Activated CD4-positive, alpha-beta T cell treated with anti-CD3 and anti-CD28 coated beads, Interleukin-2, amount 50 U/mL, for 48 hours (primary cell): ENCODE measurements around the gene GALNT18.

Source experiments
- DNase-seq, 2 experiments: peaks; one replicate each; pipeline ENCODE4 v3.0.0-alpha.2; 2020

GALNT18 gene

GRCh38 chr11:11622772-11623171 is 967 bp upstream of the GALNT18 start:
- no peak for DNase-seq

GRCh38 chr11:11622340-11622706 is 518 bp upstream of the GALNT18 start:
- no peak for DNase-seq

GRCh38 chr11:11620921-11621572 is 758 bp downstream of the GALNT18 start:
- DNase-seq, result peak; percentile 29 to 38

GRCh38 chr11:11620173-11620920 is 1.5 kb downstream of the GALNT18 start:
- peak; percentile 11 to 18 for DNase-seq

GRCh38 chr11:11618973-11619435 is 2.8 kb downstream of the GALNT18 start:
- DNase-seq, result no peak

- no peak for DNase-seq
Measured at GRCh38 chr11:11615086-11615485, 6.7 kb downstream of the GALNT18 start.

GRCh38 chr11:11612439-11612838 is 9.4 kb downstream of the GALNT18 start:
- DNase-seq, result no peak

GRCh38 chr11:11611381-11611780 is 10.4 kb downstream of the GALNT18 start:
- no peak for DNase-seq

GRCh38 chr11:11608783-11609232 is 13.0 kb downstream of the GALNT18 start:
- DNase-seq, result no peak

- no peak for DNase-seq
Measured at GRCh38 chr11:11607772-11608171, 14.0 kb downstream of the GALNT18 start.

GRCh38 chr11:11605821-11606450 is 15.9 kb downstream of the GALNT18 start:
- no peak for DNase-seq

- DNase-seq, result no peak
Measured at GRCh38 chr11:11605181-11605580, 16.6 kb downstream of the GALNT18 start.

GRCh38 chr11:11604370-11604990 is 17.3 kb downstream of the GALNT18 start:
- DNase-seq, result no peak

GRCh38 chr11:11602011-11602410 is 19.8 kb downstream of the GALNT18 start:
- DNase-seq, result no peak

GRCh38 chr11:11600288-11600687 is 21.5 kb downstream of the GALNT18 start:
- no peak for DNase-seq

- no peak for DNase-seq
Measured at GRCh38 chr11:11598243-11598642, 23.6 kb downstream of the GALNT18 start.

- DNase-seq, result no peak
Measured at GRCh38 chr11:11594162-11594561, 27.6 kb downstream of the GALNT18 start.

GRCh38 chr11:11592146-11592684 is 29.6 kb downstream of the GALNT18 start:
- no peak for DNase-seq

- no peak for DNase-seq
Measured at GRCh38 chr11:11589437-11589836, 32.4 kb downstream of the GALNT18 start.

GRCh38 chr11:11588891-11589290 is 32.9 kb downstream of the GALNT18 start:
- DNase-seq, result no peak

- DNase-seq, result no peak
Measured at GRCh38 chr11:11588243-11588642, 33.6 kb downstream of the GALNT18 start.

- DNase-seq, result no peak
Measured at GRCh38 chr11:11587122-11587521, 34.7 kb downstream of the GALNT18 start.

- DNase-seq, result no peak
Measured at GRCh38 chr11:11586465-11586864, 35.3 kb downstream of the GALNT18 start.
